ENCODE measurements around the gene EIF2B5.

EIF2B5 gene

DNA sequence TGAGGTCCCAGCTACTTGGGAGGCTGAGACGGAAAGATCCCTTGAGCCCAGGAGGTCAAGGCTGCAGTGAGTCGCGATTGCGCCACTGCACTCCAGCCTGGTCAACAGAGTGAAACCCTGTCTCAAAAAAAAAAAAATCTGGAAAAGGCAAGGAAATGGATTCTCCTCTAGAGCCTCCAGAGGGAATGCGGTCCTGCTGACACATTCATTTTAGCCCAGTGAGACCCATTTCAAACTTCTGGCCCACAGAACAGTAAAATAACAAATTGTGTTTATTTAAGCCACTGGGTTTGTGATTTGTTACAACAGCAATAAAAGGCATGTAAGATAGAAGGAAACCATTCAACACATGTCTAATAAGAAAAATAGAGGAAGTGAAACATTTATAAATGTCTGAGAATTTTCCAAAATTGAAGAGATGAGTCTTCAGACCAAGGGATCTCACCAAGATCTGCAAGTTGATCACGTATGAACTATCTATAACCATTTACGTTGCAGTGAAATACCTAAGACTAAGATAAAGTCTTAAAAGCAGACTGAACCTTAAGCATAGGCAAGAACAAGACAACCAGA is 38.3 kb upstream of the EIF2B5 start, which contains the start of gene HTR3E:
HTR3E (plus strand) TSS at position 254 of the 573 bp plus-strand sequence. CDS start 466 bp downstream, outside the sequence.
- Histone ChIP-seq H3K9ac (ENCODE audit: low read depth, low read length, poor library complexity, severe bottlenecking) (no peak within 1 kb of the TSS), H2AFZ (ENCODE audit: low read length) (no peak within 1 kb of the TSS), H3K27me3 (ENCODE audit: insufficient read depth, low read length, poor library complexity, severe bottlenecking) (no peaks in the 10 kb centered on the region), H3K36me3 (ENCODE audit: insufficient read depth, low read length) (no peaks in the 10 kb centered on the region), H3K9me3 (ENCODE audit: insufficient read depth, low read depth, low read length) (peaks cover 6% of the 10 kb centered on the region; the same call in 1 of the 2 replicates), H3K4me1 (ENCODE audit: insufficient read depth, low read length, poor library complexity, severe bottlenecking) (no peaks in the 10 kb centered on the region), H3K4me3 (ENCODE audit: low read length, poor library complexity, severe bottlenecking) (no peak within 1 kb of the TSS), H3K79me2 (ENCODE audit: insufficient read depth, low read length) (no peaks in the 10 kb centered on the region), H4K20me1 (ENCODE audit: insufficient read depth, low read length, poor library complexity, severe bottlenecking) (no peaks in the 10 kb centered on the region), H3F3A (ENCODE audit: low read depth) (no peaks in the 10 kb centered on the region), H3K4me2 (ENCODE audit: low read depth, low read length, poor library complexity, severe bottlenecking) (no peak within 1 kb of the TSS), H3K9me2 (replicated peaks; ENCODE audit: low read depth, low read length) (no peaks in the 10 kb centered on the region)
- no peak for TF ChIP-seq CTCF (conservative IDR thresholded peaks at IDR 0.05; ENCODE audit: low read length)

- Histone ChIP-seq H3K27me3 (ENCODE audit: insufficient read depth, low read length, poor library complexity, severe bottlenecking) (no peaks in the 10 kb centered on the region), H3K9me2 (replicated peaks; ENCODE audit: low read depth, low read length) (no peaks in the 10 kb centered on the region), H3K79me2 (ENCODE audit: insufficient read depth, low read length) (no peaks in the 10 kb centered on the region), H4K20me1 (ENCODE audit: insufficient read depth, low read length, poor library complexity, severe bottlenecking) (no peaks in the 10 kb centered on the region), H3K9ac (ENCODE audit: low read depth, low read length, poor library complexity, severe bottlenecking) (no peak overlapping the region), H2AFZ (ENCODE audit: low read length) (no peak overlapping the region), H3K4me2 (ENCODE audit: low read depth, low read length, poor library complexity, severe bottlenecking) (no peak overlapping the region), H3K36me3 (ENCODE audit: insufficient read depth, low read length) (no peaks in the 10 kb centered on the region), H3K9me3 (ENCODE audit: insufficient read depth, low read depth, low read length) (no peaks in the 10 kb centered on the region), H3F3A (ENCODE audit: low read depth) (no peaks in the 10 kb centered on the region), H3K4me1 (ENCODE audit: insufficient read depth, low read length, poor library complexity, severe bottlenecking) (no peaks in the 10 kb centered on the region), H3K4me3 (ENCODE audit: low read length, poor library complexity, severe bottlenecking) (no peak overlapping the region)
- TF ChIP-seq CTCF (conservative IDR thresholded peaks at IDR 0.05; ENCODE audit: low read length) = no peak
- no peak for TF ChIP-seq EZH2phosphoT487 (IDR thresholded peaks at IDR 0.05; ENCODE audit: borderline replicate concordance)
These were observed 37.6 kb upstream of the EIF2B5 start for GRCh38 chr3:184097556-184097955.

GRCh38 chr3:184099806-184100686 is 35.1 kb upstream of the EIF2B5 start:
- no peak overlapping the region for H3K9ac ChIP-seq (ENCODE audit: low read depth, low read length, poor library complexity, severe bottlenecking)
- no peak overlapping the region for H3K4me3 ChIP-seq (ENCODE audit: low read length, poor library complexity, severe bottlenecking)
- no peaks in the 10 kb centered on the region for H3K9me2 ChIP-seq (replicated peaks; ENCODE audit: low read depth, low read length)
- H4K20me1 ChIP-seq (ENCODE audit: insufficient read depth, low read length, poor library complexity, severe bottlenecking) = no peaks in the 10 kb centered on the region
- no peaks in the 10 kb centered on the region for H3F3A ChIP-seq (ENCODE audit: low read depth)
- H3K9me3 ChIP-seq (ENCODE audit: insufficient read depth, low read depth, low read length) = no peaks in the 10 kb centered on the region
- no peak overlapping the region for H2AFZ ChIP-seq (ENCODE audit: low read length)
- no peaks in the 10 kb centered on the region for H3K36me3 ChIP-seq (ENCODE audit: insufficient read depth, low read length)
- TF ChIP-seq CTCF (conservative IDR thresholded peaks at IDR 0.05; ENCODE audit: low read length) = no peak
- TF ChIP-seq EZH2phosphoT487 (IDR thresholded peaks at IDR 0.05; ENCODE audit: borderline replicate concordance) = no peak
- no peaks in the 10 kb centered on the region for H3K27me3 ChIP-seq (ENCODE audit: insufficient read depth, low read length, poor library complexity, severe bottlenecking)
- no peaks in the 10 kb centered on the region for H3K79me2 ChIP-seq (ENCODE audit: insufficient read depth, low read length)
- no peaks in the 10 kb centered on the region for H3K4me1 ChIP-seq (ENCODE audit: insufficient read depth, low read length, poor library complexity, severe bottlenecking)
- H3K4me2 ChIP-seq (ENCODE audit: low read depth, low read length, poor library complexity, severe bottlenecking) = no peak overlapping the region

All from Loucy (cell line).